GM19238 (cell line): ENCODE results near the gene PTDSS2.
A peak's percentile ranks its signal among the peaks of the same experiment; 100 is the strongest.
"Not testable (repeated sequence)": the region's sequence is repeated elsewhere in the genome, so short reads cannot be mapped to it uniquely, and the experiment has no call there.

Experiments
- DNase-seq: peaks from one replicate; pipeline ENCODE4 v3.0.0; 2011; ENCODE audit warnings: low spot score; ENCODE audit not compliant: insufficient read length

The PTDSS2 gene

GRCh38 chr11:431921-432320, 18.2 kb upstream of the PTDSS2 start:
- no peak for DNase-seq

DNA sequence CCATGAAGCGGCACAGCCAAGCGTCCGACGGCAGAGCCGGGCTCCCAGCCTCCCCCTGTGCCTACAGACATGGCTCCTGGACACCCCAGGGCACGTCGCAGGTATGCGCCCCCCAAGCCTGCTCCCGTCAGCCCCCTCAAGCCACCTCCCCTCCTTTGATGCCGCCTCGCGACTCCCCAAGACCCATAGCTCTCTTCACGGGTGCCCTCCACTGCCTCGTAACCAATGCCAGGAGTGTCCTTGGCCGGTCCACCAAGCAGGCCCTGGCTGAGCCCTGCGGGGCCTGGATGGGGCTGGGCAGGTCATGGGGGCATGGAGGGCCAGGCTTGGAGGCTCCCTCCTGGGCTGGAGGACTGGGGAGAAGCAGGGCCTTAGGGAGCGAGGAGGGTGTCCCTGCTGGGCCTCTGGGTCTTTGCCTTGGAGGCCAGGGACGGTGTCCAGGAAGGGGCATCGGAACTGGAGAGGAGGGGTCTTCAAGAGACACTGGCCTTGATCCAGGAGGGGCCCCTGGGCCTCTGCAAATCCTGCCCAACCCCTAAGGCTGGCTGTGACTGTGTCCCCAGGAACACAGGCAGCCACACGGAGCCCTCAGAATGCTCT, 17.5 kb upstream of the PTDSS2 start:
- DNase-seq: no peak

DNA sequence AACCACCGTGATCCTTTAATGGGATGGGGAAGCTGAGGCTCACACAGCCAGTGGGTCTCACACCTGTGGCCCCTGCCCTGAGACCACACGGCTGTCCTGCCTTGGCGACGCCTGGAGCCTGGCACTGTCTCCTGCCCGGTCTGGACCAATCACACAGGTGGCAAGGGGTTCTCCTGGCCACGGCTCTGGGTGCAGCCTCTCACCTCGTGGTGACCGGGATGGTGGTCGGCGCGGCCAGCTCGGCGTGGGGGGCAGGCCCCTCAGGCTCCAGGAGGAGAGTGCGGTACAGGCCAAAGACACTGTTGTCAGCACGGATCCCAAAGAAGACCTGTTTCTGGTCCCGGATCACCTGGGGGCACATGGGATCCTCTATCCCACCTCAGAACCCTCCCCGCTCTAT, 17.0 kb upstream of the PTDSS2 start:
- DNase-seq: no peak

DNA sequence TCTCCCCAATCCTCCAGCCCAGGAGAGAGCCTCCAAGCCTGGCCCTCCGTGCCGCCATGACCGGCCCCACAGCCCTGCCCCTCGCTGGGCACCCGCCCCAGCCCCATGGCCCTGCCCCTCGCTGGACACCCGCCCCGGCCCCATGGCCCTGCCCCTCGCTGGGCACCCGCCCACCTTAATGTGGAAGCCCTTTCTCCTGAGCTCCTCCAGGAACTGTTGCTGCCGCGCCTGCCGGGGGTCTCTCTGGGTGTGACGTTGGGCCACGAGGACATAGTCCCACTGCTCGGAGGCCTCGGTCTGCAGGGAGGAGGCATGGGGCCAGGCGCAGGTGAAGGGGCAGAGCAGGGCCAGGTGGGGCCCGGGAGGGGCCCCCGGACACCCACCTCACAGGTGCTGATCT, 16.4 kb upstream of the PTDSS2 start:
- no peak for DNase-seq

- no peak for DNase-seq
These were observed 15.6 kb upstream of the PTDSS2 start for GRCh38 chr11:434496-434895.

DNA sequence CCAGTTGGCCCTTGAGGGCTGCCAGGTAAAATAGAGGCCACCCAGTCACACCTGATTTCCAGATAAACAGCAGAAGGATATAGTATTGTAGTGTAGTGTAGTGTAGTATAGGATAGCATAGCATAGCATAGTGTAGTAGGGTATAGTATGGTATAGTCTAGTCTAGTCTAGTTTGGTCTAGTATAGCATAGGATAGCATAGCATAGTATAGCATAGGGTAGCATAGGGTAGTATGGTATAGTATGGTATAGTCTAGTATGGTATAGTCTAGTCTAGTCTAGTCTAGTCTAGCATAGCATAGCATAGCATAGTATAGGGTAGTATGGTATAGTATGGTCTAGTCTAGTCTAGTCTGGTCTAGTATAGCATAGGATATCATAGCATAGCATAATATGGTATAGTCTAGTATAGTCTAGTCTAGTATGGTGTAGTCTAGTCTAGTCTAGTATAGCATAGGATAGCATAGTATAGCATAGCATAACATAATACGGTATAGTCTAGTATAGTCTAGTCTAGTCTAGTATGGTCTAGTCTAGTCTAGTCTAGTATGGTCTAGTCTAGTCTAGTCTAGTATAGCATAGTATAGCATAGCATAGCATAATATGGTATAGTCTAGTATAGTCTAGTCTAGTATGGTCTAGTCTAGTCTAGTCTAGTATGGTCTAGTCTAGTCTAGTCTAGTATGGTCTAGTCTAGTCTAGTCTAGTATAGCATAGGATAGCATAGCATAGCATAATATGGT, 14.9 kb upstream of the PTDSS2 start:
- DNase-seq: not testable (repeated sequence)

DNA sequence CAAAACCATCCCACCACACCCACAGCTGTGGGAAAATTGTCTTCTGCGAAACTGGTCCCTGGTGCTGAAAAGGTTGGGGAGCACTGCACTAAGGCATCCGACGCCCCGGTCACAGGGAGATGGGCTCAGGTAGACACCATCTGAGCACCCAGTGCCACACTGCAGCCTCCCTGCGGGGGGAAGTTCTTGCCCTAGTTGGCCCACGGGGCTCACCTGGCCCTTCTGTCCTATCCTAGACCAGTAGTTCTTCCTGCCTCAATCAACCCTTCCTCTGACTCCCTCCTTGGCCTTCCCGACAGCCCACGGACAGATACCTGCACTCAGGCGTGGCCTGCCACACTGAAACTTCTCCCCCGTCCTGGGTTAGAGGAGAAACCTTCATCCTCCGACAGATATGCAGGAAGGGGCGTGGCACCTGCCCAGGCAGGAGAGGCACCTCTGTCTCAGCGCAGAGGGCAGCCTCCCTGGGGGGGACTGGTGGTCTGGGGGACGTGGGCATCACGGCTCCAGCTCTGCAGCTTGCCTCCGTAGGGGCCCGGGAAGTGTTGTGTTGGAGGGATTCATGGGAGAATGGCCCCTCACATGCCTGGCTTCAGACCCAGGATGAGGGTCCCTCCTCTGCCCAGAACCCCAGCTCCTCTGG, 12.7 kb upstream of the PTDSS2 start:
- DNase-seq: no peak

DNA sequence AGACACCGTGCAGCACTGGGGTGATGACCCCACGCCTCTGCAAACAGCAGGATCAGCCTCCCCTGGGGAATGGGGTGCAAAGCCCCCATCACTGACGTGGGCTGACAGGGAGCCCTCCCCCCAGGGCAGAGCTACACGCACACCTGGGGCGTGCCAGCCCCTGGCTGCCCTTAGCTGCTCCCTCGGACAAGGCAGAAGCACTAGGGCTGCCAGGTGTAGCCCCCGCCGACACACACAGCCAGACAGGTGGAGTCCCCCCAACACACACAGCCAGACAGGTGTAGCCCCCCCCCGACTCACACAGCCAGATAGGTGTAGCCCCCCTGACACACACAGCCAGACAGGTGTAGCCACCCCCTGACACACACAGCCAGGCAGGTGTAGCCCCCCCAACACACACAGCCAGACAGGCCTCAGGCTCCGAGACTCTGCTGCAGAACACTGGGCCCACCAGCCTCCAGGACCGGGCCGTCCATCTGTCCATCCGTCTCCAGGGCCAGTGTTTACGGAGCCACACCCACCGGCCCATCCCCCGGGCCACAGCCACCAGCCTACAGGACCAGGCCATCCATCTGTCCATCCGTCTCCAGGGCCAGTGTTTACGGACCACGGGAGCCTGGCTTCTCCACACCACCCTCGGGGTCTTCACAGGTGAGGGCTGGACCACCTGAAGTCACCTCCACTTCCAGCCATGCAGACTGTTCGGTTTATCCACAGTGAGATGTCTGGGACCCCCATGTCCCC, 11.8 kb upstream of the PTDSS2 start:
- no peak for DNase-seq

DNA sequence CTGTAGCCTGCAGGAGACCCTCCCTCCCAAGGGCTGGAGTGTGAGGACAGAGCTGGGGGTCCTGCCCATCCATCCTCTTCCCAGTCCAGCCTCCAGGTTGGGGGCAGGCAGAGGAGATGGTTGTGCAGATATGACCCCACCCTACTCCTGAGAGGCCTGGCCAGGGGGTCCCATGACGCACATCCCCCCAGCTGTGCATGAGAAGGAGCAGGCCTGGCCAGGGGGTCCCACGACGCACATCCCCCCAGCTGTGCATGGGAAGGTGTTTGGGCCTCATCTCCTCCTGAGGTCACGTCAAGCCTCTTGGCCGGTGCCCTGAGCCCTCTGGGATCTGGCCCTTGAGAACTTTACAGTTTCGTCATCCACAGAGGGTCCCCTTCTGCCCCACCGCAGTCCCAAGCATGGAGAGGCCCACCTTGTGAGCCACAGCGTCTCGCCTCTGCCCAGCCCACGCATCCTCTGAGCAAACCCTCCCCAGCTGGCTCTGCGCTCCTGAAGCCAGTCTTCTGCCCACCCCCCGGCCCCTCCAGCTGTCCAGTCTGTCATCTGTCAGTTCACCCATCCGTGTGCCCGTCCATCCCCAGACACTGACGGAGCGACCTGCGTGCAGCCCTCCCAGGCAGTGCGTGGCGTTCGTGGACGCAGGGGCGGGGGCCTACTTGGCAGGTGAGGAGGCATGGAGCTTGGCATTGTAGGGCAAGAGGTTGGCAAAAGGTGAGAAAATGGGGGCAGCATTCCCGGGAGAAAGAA, 10.6 kb upstream of the PTDSS2 start:
- no peak for DNase-seq

- DNase-seq: no peak
These were observed 9.7 kb upstream of the PTDSS2 start for GRCh38 chr11:440065-441042.

DNA sequence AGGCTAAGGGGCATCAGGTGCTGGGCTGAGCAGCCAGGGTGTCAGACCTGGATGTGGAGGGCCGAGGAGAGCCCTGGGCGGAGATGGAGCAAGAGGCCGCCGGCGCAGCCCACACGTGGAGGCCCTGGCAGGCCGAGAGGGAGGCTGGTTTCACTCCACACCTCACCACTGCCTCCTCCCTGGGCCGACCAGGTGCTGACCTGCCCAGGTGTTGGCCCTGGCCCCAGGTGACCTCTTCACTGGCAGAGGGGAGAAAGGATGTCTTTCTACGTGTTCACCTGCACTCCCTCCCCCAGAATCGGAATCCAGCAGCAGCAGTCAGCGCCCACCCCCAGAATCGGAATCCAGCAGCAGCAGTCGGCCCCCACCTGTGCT, 9.0 kb upstream of the PTDSS2 start:
- no peak for DNase-seq

DNA sequence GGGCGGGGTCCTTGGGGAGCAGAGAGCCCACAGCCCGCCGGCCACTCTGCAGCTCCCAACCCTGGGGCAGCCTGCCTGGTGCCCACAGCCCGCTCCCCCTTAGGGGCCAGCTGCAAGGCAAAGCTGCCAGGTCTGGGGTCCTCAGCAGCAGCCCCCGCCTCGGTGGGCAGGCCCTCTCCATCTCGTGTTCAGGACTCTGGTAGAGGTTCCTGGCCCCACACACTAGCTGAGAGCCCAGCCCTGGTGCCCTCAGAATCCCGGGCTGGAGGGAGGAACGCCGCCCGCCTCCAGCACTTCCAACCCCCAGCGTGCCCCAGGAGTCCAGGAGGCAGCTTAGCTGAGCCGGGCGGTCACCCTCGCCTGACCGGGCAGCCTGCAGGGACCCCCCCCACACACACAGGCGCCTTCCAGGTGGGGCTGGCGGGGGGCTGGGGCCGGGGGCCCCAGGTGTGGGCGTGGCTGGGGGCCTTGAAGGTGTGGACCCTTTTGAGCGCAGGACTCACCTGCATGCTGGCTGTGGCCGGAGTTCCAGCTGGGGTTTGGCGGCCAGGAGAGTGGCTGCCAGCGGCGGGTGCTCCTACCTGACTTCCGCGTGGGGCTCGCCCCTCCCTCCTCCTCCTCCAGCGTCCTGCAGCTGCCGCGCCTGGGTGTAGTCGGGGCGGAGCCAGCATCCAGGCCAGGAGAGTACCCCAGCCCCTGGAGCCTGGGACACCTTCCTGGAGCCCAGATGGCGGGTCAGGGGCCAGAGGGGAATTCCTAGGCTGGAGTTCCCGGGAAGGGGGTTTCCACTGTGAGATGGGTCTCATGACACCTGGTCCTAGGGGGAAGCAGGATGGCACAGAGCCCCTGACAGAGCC, 8.4 kb upstream of the PTDSS2 start, which contains the start of gene ANO9:
ANO9 (minus strand) TSS at position 594 of the 857 bp plus-strand sequence; CDS start at position 509, 85 bp downstream.
- peak; percentile 92 for DNase-seq

DNA sequence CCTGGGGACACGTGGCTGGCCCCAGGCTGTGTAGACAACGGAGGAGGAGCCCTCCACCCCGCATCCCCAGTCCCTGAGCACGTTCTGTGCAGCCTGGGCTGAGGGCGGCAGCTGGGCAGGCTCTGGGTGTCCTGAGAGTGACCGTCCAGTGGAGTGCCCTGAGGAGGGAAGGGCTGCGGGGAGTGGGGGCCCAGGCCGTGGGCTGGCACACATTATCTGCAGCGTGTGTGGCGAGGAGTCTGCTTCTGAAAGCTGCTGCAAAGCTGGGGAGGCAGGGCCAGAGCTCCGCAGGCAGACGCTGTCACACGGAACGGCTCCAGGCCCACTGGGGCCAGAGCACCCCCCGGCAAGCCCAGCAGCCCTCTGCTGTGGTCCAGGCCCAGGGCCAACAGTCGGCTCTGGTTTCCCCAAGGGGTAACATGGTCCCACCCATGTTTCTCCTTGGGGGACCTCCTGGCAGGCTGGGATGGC, 7.4 kb upstream of the PTDSS2 start:
- no peak for DNase-seq

DNA sequence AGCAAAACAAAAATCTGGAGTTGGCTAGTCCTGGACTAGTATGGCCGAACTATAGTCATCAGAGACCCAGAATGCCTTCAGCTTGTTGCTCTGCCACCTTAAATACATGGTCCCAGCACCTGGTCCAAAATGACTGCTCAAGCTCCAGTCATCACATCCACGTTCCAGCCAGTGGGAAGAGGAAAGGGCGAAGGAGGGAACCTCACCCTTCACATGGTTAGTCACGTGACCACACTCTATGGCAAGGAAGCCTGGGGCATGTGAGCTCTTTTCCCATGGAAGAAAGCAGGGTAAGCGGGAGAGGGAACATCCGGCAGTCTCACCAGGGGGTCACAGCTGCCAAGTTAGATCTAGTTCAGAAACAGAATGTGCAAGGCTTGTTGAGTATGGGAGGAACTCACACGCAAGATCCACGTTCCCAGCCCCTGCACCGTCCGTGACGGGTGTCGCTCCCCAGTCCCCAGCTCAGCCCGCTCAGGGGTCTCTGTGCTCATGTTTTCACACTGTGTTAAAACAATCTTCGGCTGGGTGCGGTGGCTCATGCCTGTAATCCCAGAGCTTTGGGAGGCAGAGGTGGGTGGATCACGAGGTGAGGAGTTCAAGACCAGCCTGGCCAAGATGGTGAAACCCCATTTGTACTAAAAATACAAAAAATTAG, 6.4 kb upstream of the PTDSS2 start:
- no peak for DNase-seq

DNA sequence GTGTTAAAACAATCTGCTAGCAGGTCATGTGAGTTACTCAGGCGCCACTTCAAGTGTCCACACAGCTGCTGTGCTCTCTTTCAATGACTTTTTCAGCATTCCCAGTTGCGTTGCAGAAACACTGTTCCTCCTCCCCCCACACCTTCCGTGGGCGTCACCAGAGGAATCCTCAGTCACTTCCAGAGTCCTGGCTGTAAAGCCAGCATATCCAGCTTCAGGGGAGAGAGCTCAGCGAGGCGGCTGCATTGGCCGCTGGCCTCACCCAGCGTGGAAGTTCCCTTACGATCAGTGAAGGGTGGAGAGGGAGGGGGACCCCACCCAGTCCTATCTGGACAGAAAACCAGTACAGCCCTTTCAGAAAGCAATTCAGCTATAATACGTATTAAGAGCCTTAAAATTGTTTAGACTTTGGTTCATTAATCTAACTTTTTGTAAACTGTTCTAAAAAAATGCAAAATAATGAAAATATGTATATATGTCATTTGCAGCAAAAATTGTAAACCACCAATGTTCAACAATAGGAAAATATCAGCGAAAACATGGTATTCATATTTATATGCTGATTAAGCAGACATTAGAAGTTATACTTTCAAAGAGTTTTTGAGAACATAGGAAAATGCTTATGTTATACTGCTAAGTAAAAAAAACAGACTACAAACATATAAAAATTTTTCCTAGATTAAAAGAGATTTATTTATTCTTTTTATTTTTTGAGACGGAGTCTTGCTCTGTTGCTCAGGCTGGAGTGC, 5.5 kb upstream of the PTDSS2 start:
- DNase-seq: no peak

DNA sequence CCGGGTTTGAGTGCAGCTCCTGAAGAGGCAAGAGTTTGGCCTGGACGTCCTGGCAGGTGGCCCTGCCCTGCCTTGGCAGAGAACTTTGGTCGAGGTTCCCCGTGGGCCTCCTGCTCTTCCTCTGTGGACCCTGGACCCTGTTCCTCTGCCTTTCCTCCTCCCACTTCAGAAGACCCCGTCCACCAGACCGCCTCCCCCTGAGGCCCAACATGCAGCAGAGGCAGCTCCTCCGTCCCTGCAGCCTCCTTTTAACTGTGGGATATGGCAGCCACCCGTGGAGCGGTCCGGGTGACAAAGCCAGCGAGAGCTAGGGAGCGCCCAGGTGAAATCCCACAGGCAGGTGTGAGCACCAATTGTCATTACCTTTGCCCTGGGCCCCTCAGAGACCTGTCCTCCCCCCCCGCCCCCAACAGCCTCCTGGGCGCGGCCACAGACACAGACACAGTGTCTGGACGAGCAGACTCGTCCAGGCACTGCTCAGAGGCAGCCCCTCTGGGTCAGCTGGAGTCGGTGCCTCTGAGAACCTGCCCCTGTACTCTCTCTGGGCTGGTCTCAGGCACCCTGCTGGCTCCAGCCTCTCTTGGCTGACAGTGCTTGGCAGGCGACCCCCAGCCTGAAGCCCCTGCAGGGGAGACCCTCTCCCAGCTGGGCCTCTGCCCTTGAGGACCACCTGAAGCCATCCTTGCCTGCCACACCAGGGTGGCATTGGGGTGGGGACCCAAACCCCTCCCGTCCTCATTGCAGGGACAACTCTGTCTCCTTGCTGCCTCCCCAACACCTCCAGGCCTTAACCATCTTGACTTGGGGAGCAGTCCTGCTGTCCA, 4.1 kb upstream of the PTDSS2 start:
- no peak for DNase-seq

DNA sequence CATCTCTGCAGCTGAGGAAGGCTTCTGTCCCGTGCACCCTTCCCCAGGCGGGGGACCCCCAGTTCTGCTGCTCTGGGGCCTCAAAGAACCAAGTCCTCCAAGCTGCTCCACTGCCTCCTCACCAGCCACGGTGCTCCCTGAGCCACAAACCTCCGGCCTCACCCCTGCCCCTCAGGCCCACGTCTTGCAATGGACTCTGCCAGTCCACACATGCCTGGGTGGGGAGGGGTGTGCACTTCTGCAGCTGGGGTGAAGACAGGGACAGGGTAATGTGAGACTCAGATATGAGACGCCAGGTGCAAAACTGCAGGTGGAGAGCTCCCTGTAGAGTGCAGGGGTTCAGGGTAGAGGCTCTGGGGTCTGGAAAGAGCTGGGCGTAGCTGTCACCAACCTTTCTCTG, 3.2 kb upstream of the PTDSS2 start:
- DNase-seq: no peak
